IMR-90 (cell line): ENCODE results near the gene PHEX. TPM values are rescaled to one million over a fixed set of nuclear protein-coding genes. Genes with fewer than 3 reads are reported as not detected.

Experiments used
- ATAC-seq: fragments of 200-7000 bp; cut with Tn5 transposase; 2 replicates; pipeline ENCODE4 v1.9.1; 2020; ENCODE audit warnings: low read depth, mild to moderate bottlenecking, moderate library complexity
- BruUV-seq: library from RNA; stranded (reverse); fragments of 400-500 nt; replicated peaks from 2 replicates; lab custom pipeline; 2021; lab: Mats Ljungman, UMichigan
- CTCF ChIA-PET: fragments of 300-600 bp; formaldehyde crosslinking; extraction: SDS; loops from one replicate; lab custom pipeline; 2021; ENCODE audit warnings: antibody characterized with exemption; lab: Yijun Ruan, JAX
- POLR2A ChIA-PET: fragments of 300-600 bp; sonication (Branson Sonifier 250); formaldehyde crosslinking; loops from one replicate; lab custom pipeline; 2022; ENCODE audit warnings: antibody characterized with exemption; ENCODE audit not compliant: unreplicated experiment; lab: Charles Lee
- DNase-seq: peaks from one replicate; pipeline ENCODE4 v3.0.0; 2013
- H2AFZ ChIP-seq: replicated peaks from 2 replicates; pipeline ENCODE3; 2013; ENCODE audit warnings: low read length, mild to moderate bottlenecking; ENCODE audit not compliant: poor library complexity
- H2AK5ac ChIP-seq: 2 replicates; pipeline ENCODE4 v1.6.1; 2013; ENCODE audit warnings: low read depth, low read length, inconsistent platforms
- H2AK9ac ChIP-seq: replicated peaks from 2 replicates; pipeline ENCODE3; 2013; ENCODE audit warnings: mild to moderate bottlenecking, low read depth, low read length, moderate library complexity; ENCODE audit not compliant: poor library complexity
- H2BK120ac ChIP-seq: 2 replicates; pipeline ENCODE4 v1.6.1; 2013; ENCODE audit warnings: low read depth, low read length, inconsistent platforms
- H2BK15ac ChIP-seq: 3 replicates; pipeline ENCODE4 v1.6.1; 2013; ENCODE audit warnings: low read depth, low read length, inconsistent platforms
- H2BK20ac ChIP-seq: 2 replicates; pipeline ENCODE4 v1.6.1; 2013; ENCODE audit warnings: low read depth, mild to moderate bottlenecking, inconsistent platforms, low read length, moderate library complexity
- H2BK5ac ChIP-seq: 2 replicates; pipeline ENCODE4 v1.6.1; 2013; ENCODE audit warnings: mild to moderate bottlenecking, low read depth, low read length, inconsistent platforms; ENCODE audit not compliant: poor library complexity, severe bottlenecking
- H3K14ac ChIP-seq: replicated peaks from 2 replicates; pipeline ENCODE4 v1.6.1; 2013; ENCODE audit warnings: low read depth, low read length, inconsistent platforms
- H3K18ac ChIP-seq: 2 replicates; pipeline ENCODE4 v1.6.1; 2013; ENCODE audit warnings: low read depth, low read length, control low read depth
- H3K23ac ChIP-seq: 2 replicates; pipeline ENCODE4 v1.6.1; 2013; ENCODE audit warnings: low read depth, low read length, inconsistent platforms
- H3K27ac ChIP-seq: 2 replicates; pipeline ENCODE4 v1.5.1; 2013; ENCODE audit warnings: mild to moderate bottlenecking, control low read depth, low read length; ENCODE audit not compliant: insufficient read depth
- H3K27me3 ChIP-seq: 2 replicates; pipeline ENCODE4 v1.6.1; 2013; ENCODE audit warnings: low read length; ENCODE audit not compliant: control insufficient read depth, insufficient read depth
- H3K36me3 ChIP-seq: 2 replicates; pipeline ENCODE4 v1.6.1; 2013; ENCODE audit warnings: low read length, mixed read lengths; ENCODE audit not compliant: control insufficient read depth, insufficient read depth
- H3K4ac ChIP-seq: 2 replicates; pipeline ENCODE4 v1.6.1; 2013; ENCODE audit warnings: low read depth, low read length, inconsistent platforms
- H3K4me1 ChIP-seq: 2 replicates; pipeline ENCODE4 v1.6.1; 2013; ENCODE audit warnings: low read length, mixed read lengths; ENCODE audit not compliant: control insufficient read depth, insufficient read depth
- H3K4me2 ChIP-seq: 2 replicates; pipeline ENCODE4 v1.6.1; 2013; ENCODE audit warnings: low read depth, mild to moderate bottlenecking, control low read depth, low read length, moderate library complexity
- H3K4me3 ChIP-seq: 2 replicates; pipeline ENCODE4 v1.5.1; 2013; ENCODE audit warnings: low read depth, mild to moderate bottlenecking, control low read depth, low read length, moderate library complexity; ENCODE audit not compliant: insufficient read depth
- H3K56ac ChIP-seq: 2 replicates; pipeline ENCODE4 v1.6.1; 2013; ENCODE audit warnings: low read length, inconsistent platforms; ENCODE audit not compliant: insufficient read depth; ENCODE audit errors: extremely low read depth
- H3K79me1 ChIP-seq, 2 experiments: 2 replicates each; pipeline ENCODE4 v1.6.1; 2013; ENCODE audit warnings: low read length in 2 of 2, inconsistent platforms in 1 of 2, low read depth in 1 of 2
- H3K9ac ChIP-seq: 2 replicates; pipeline ENCODE4 v1.6.1; 2013; ENCODE audit warnings: low read depth, low read length, control low read depth
- H3K9me1 ChIP-seq: 2 replicates; pipeline ENCODE4 v1.6.1; 2013; ENCODE audit warnings: low read length, inconsistent platforms; ENCODE audit not compliant: insufficient read depth
- H3K9me3 ChIP-seq: 2 replicates; pipeline ENCODE4 v1.6.1; 2013; ENCODE audit warnings: low read length; ENCODE audit not compliant: control insufficient read depth, insufficient read depth
- H4K20me1 ChIP-seq: 2 replicates; pipeline ENCODE4 v1.6.1; 2013; ENCODE audit warnings: low read length, inconsistent platforms; ENCODE audit not compliant: insufficient read depth
- H4K5ac ChIP-seq: 2 replicates; pipeline ENCODE4 v1.6.1; 2013; ENCODE audit warnings: mild to moderate bottlenecking, low read depth, low read length, control low read depth
- H4K8ac ChIP-seq, 2 experiments: 2 replicates each; pipeline ENCODE4 v1.6.1; 2013; ENCODE audit warnings: low read depth in 2 of 2, low read length in 2 of 2, control low read depth in 1 of 2, inconsistent platforms in 1 of 2
- H4K91ac ChIP-seq: 2 replicates; pipeline ENCODE4 v1.6.1; 2013; ENCODE audit warnings: low read depth, low read length, inconsistent platforms; ENCODE audit not compliant: insufficient read depth
- CHD1 ChIP-seq: IDR thresholded peaks from 2 replicates; pipeline ENCODE4 v1.6.1; 2012; ENCODE audit warnings: low read depth, low read length, improper control_type of control experiment
- CTCF ChIP-seq: conservative IDR thresholded peaks from 2 replicates; pipeline ENCODE4 v1.5.1; 2012; ENCODE audit warnings: mild to moderate bottlenecking, low read depth, low read length, improper control_type of control experiment
- ELK1 ChIP-seq: fragments of 150-350 bp; IDR thresholded peaks from 2 replicates; pipeline ENCODE4 v1.6.1; 2016; ENCODE audit warnings: low read depth, mild to moderate bottlenecking, low read length, moderate library complexity, borderline replicate concordance
- MAFK ChIP-seq: IDR thresholded peaks from 2 replicates; pipeline ENCODE4 v1.6.1; 2012; ENCODE audit warnings: low read depth, low read length, improper control_type of control experiment
- MXI1 ChIP-seq: IDR thresholded peaks from 2 replicates; pipeline ENCODE4 v1.6.1; 2012; ENCODE audit warnings: low read depth, mild to moderate bottlenecking, low read length, moderate library complexity, borderline replicate concordance
- RAD21 ChIP-seq: IDR thresholded peaks from 2 replicates; pipeline ENCODE4 v1.6.1; 2012; ENCODE audit warnings: low read length, improper control_type of control experiment
- WGBS, 2 experiments: methylation state at CpG; one replicate each; pipeline versions ENCODE4 v1.1.5 to v1.1.7; 2013; ENCODE audit warnings: missing lambda C conversion rate in 2 of 2; ENCODE audit not compliant: insufficient read length in 1 of 2; ENCODE audit errors: extremely low coverage in 2 of 2; 5-methylcytosine and 5-hydroxymethylcytosine counted together
- dilution Hi-C: fragments of 300-500 bp; cut with HindIII; formaldehyde crosslinking; loops from one replicate; pipeline ENCODE4 v1.14.3; 2018; ENCODE audit warnings: low sequenced_read_pairs; ENCODE audit not compliant: unreplicated experiment
- in situ Hi-C: fragments of 300-500 bp; cut with MboI; formaldehyde crosslinking; loops from 3 replicates; pipeline ENCODE4 v1.14.3; 2019; ENCODE audit warnings: low sequenced_read_pairs, inconsistent platforms, mixed read lengths
- intact Hi-C: fragments of 100-400 bp; cut with micrococcal nuclease; formaldehyde crosslinking; loops from 2 replicates; pipeline ENCODE4 v1.10.0; 2022
- polyA plus RNA-seq, 3 experiments: library from polyadenylated mRNA; depleted of rRNA; stranded (reverse); fragments of >200 nt; gene quantifications; 2 replicates each; pipeline ENCODE4 v1.2.3, GENCODE V29; 2012; ENCODE audit warnings: low replicate concordance in 1 of 3
- total RNA-seq: library from RNA; depleted of rRNA; stranded (reverse); fragments of >200 nt; gene quantifications from 2 replicates; pipeline ENCODE4 v1.2.3, GENCODE V29; 2012

PHEX gene
- total and polyA plus RNA-seq, 2 of the 4 experiments (the other 2 are of a cell fraction), result 0.10 to 0.18 TPM

GRCh38 chrX:21993265-21993664, 38.9 kb upstream of the PHEX start:
- Histone ChIP-seq H4K20me1 (no peaks in the 10 kb centered on the region), H3K27me3 (no peaks in the 10 kb centered on the region), H3K79me1 (peaks cover 8 to 19% of the 10 kb centered on the region in 2 experiments), H3K4me1 (0 out of 2 replicates have a peak, but pooled peaks cover 3% of the 10 kb centered on the region), H3K4me3 (no peak overlapping the region), H4K5ac (no peak overlapping the region), H3K4me2 (no peak overlapping the region), H3K4ac (no peak overlapping the region), H3K23ac (no peak overlapping the region), H3K9me1 (no peaks in the 10 kb centered on the region), H3K9ac (no peak overlapping the region), H2BK15ac (no peak overlapping the region), H4K8ac (no peak overlapping the region), H3K14ac (no peak overlapping the region), H2AK9ac (no peak overlapping the region), H2AK5ac (no peak overlapping the region), H3K27ac (peak overlapping the region; percentile 21; the same call in 1 of the 2 replicates), H4K91ac (no peak overlapping the region), H2AFZ (no peak overlapping the region), H3K36me3 (peaks cover 26% of the 10 kb centered on the region), H2BK120ac (no peak overlapping the region), H3K9me3 (no peaks in the 10 kb centered on the region), H2BK20ac (no peak overlapping the region), H3K56ac (no peak overlapping the region), H3K18ac (no peak overlapping the region), H2BK5ac (no peak overlapping the region)
- in situ Hi-C loops, result no loop called here
- BruUV-seq, result no TSS peak
- CTCF ChIA-PET, result no interaction called here
- 80% methylated on average over 5 of the region's 8 CpGs; no CpG with 5 or more reads in 1 of the 2 experiments for WGBS, 2 experiments
- dilution Hi-C loops, result no loop called here
- no peak for DNase-seq
- intact Hi-C loops, result no loop called here
- ATAC-seq, result no peak
- POLR2A ChIA-PET, result no interaction called here
- TF ChIP-seq RAD21, result no peak
- TF ChIP-seq CHD1, result no peak
- no peak for TF ChIP-seq MXI1
- TF ChIP-seq MAFK, result no peak
- no peak for TF ChIP-seq CTCF
- TF ChIP-seq ELK1, result no peak
